Caco-2 (cell line): ENCODE results near the gene COQ9. TPM values are rescaled to one million over a fixed set of nuclear protein-coding genes. Genes with fewer than 3 reads are reported as not detected.

Experiments used
- BruUV-seq: library from RNA; stranded (reverse); fragments of 400-500 nt; replicated peaks from 2 replicates; lab custom pipeline; 2021; lab: Mats Ljungman, UMichigan
- CTCF ChIA-PET: fragments of 300-600 bp; sonication (Branson Sonifier 250); formaldehyde crosslinking; loops from one replicate; lab custom pipeline; 2022; ENCODE audit warnings: antibody characterized with exemption; lab: Charles Lee
- POLR2A ChIA-PET: fragments of 300-600 bp; sonication (Branson Sonifier 250); formaldehyde crosslinking; loops from one replicate; lab custom pipeline; 2022; ENCODE audit warnings: antibody characterized with exemption; lab: Charles Lee
- DNase-seq, 2 experiments: peaks; one replicate each; pipeline versions ENCODE4 v3.0.0 to v3.0.0-alpha.2; 2020 to 2022
- H3K27me3 ChIP-seq: replicated peaks from 2 replicates; pipeline ENCODE4 v1.6.0; 2011; ENCODE audit warnings: low read length; ENCODE audit not compliant: control insufficient read depth, insufficient read depth
- H3K36me3 ChIP-seq: 2 replicates; pipeline ENCODE4 v1.5.1; 2011; ENCODE audit warnings: low read length; ENCODE audit not compliant: control insufficient read depth, insufficient read depth
- H3K4me1 ChIP-seq: fragments of 250-450 bp; sonication (Bioruptor Pico); 2 replicates; pipeline ENCODE4 v1.5.1; 2020; ENCODE audit warnings: mild to moderate bottlenecking
- H3K4me3 ChIP-seq: 2 replicates; pipeline ENCODE4 v1.5.1; 2011; ENCODE audit warnings: low read depth, mild to moderate bottlenecking, control low read depth, low read length
- H3K9me3 ChIP-seq: fragments of 250-450 bp; sonication (Bioruptor Pico); 2 replicates; pipeline ENCODE4 v1.5.1; 2020; ENCODE audit warnings: mild to moderate bottlenecking, moderate library complexity
- H3K27ac Mint-ChIP-seq: one replicate; pipeline ENCODE4 v1.8.0; 2022; ENCODE audit warnings: mixed read lengths; ENCODE audit not compliant: unreplicated experiment
- H3K27me3 Mint-ChIP-seq: one replicate; pipeline ENCODE4 v1.8.0; 2022; ENCODE audit warnings: mixed read lengths; ENCODE audit not compliant: insufficient read depth, unreplicated experiment
- H3K36me3 Mint-ChIP-seq: one replicate; pipeline ENCODE4 v1.8.0; 2022; ENCODE audit warnings: mild to moderate bottlenecking, mixed read lengths; ENCODE audit not compliant: insufficient read depth, unreplicated experiment
- H3K4me1 Mint-ChIP-seq: one replicate; pipeline ENCODE4 v1.8.0; 2022; ENCODE audit warnings: low read depth, mixed read lengths; ENCODE audit not compliant: unreplicated experiment
- H3K4me3 Mint-ChIP-seq: one replicate; pipeline ENCODE4 v1.8.0; 2022; ENCODE audit warnings: mild to moderate bottlenecking, moderate library complexity, mixed read lengths; ENCODE audit not compliant: unreplicated experiment
- H3K9me3 Mint-ChIP-seq: one replicate; pipeline ENCODE4 v1.8.0; 2022; ENCODE audit warnings: mixed read lengths; ENCODE audit not compliant: unreplicated experiment
- CTCF ChIP-seq, 2 experiments: fragments of 200-600 bp in 1 of 2; IDR thresholded peaks; 1 replicate in 1 of 2; 2 replicates in 1 of 2; pipeline versions ENCODE4 v1.5.1 to v1.8.0; 2011 to 2022; ENCODE audit warnings: antibody characterized with exemption in 1 of 2, control low read depth in 1 of 2, inconsistent platforms in 1 of 2, low read depth in 1 of 2, low read length in 1 of 2, mild to moderate bottlenecking in 1 of 2, moderate library complexity in 1 of 2; ENCODE audit not compliant: insufficient read depth in 1 of 2, severe bottlenecking in 1 of 2, unreplicated experiment in 1 of 2
- intact Hi-C: fragments of 100-400 bp; cut with micrococcal nuclease; formaldehyde crosslinking; loops from one replicate; pipeline ENCODE4 v1.10.0; 2022; ENCODE audit not compliant: unreplicated experiment
- total RNA-seq: library from RNA; stranded (reverse); gene quantifications from 2 replicates; pipeline ENCODE4 v1.2.3, GENCODE V29; 2022

Gene COQ9
- total RNA-seq, 1 experiment from 2014 or later: 50.9 TPM

- H3K36me3 Mint-ChIP-seq: peaks cover 71% of the 10 kb centered on the region
- H3K4me1 ChIP-seq: peaks cover 37% of the 10 kb centered on the region
- no peak overlapping the region for H3K4me3 ChIP-seq
- peaks cover 28% of the 10 kb centered on the region for H3K36me3 ChIP-seq
- no peak for TF ChIP-seq CTCF (IDR thresholded peaks at IDR 0.05; ENCODE audit: insufficient read depth in 1 of 2, low read depth in 1 of 2, low read length in 1 of 2, severe bottlenecking in 1 of 2, unreplicated experiment in 1 of 2)
- no peaks in the 10 kb centered on the region for H3K27me3 ChIP-seq
- no peaks in the 10 kb centered on the region for H3K9me3 ChIP-seq
- intact Hi-C loops: no loop called here
- no peak for DNase-seq
- ChIA-PET CTCF (no interaction called here), POLR2A (no interaction called here)
- H3K4me3 Mint-ChIP-seq: no peak overlapping the region
- no peaks in the 10 kb centered on the region for H3K9me3 Mint-ChIP-seq
- peaks cover 17% of the 10 kb centered on the region for H3K4me1 Mint-ChIP-seq
- BruUV-seq: no TSS peak
- no peaks in the 10 kb centered on the region for H3K27me3 Mint-ChIP-seq
- no peak overlapping the region for H3K27ac Mint-ChIP-seq
Measured at GRCh38 chr16:57473906-57474305, 26.6 kb downstream of the COQ9 start.

GRCh38 chr16:57474671-57475661, 27.7 kb downstream of the COQ9 start:
- no TSS peak for BruUV-seq
- no peak overlapping the region for H3K4me3 ChIP-seq
- no peaks in the 10 kb centered on the region for H3K9me3 ChIP-seq
- H3K36me3 ChIP-seq: peaks cover 28% of the 10 kb centered on the region
- H3K4me1 ChIP-seq: peaks cover 44% of the 10 kb centered on the region
- Mint-ChIP-seq H3K4me3 (no peak overlapping the region), H3K36me3 (peaks cover 69% of the 10 kb centered on the region), H3K27ac (no peak overlapping the region), H3K4me1 (peaks cover 27% of the 10 kb centered on the region), H3K27me3 (no peaks in the 10 kb centered on the region), H3K9me3 (no peaks in the 10 kb centered on the region)
- no peak for TF ChIP-seq CTCF (IDR thresholded peaks at IDR 0.05; ENCODE audit: insufficient read depth in 1 of 2, low read depth in 1 of 2, low read length in 1 of 2, severe bottlenecking in 1 of 2, unreplicated experiment in 1 of 2)
- POLR2A ChIA-PET: no interaction called here
- intact Hi-C loops: no loop called here
- H3K27me3 ChIP-seq: no peaks in the 10 kb centered on the region
- CTCF ChIA-PET: interaction anchor here (1.1 kb wide), 1 partner anchor 42 kb away, joined by 3 read pairs; no protein-coding TSS in a partner anchor
- no peak for DNase-seq

GRCh38 chr16:57475711-57476339, 28.5 kb downstream of the COQ9 start:
- BruUV-seq: no TSS peak
- Mint-ChIP-seq H3K27me3 (no peaks in the 10 kb centered on the region), H3K36me3 (peaks cover 69% of the 10 kb centered on the region), H3K4me1 (peaks cover 36% of the 10 kb centered on the region), H3K9me3 (no peaks in the 10 kb centered on the region), H3K4me3 (no peak overlapping the region), H3K27ac (no peak overlapping the region)
- peaks cover 48% of the 10 kb centered on the region for H3K4me1 ChIP-seq
- ChIA-PET CTCF (interaction anchor here (0.6 to 1.1 kb wide), 3 partner anchors 41 to 283 kb away, joined by 3 to 6 read pairs (median 3); no protein-coding TSS in a partner anchor), POLR2A (interaction anchor here (0.6 kb wide), 1 partner anchor 14 kb away, joined by 3 read pairs; no protein-coding TSS in a partner anchor)
- H3K36me3 ChIP-seq: peaks cover 20% of the 10 kb centered on the region
- no peaks in the 10 kb centered on the region for H3K27me3 ChIP-seq
- H3K9me3 ChIP-seq: no peaks in the 10 kb centered on the region
- intact Hi-C loops: no loop called here
- TF ChIP-seq CTCF (IDR thresholded peaks at IDR 0.05; ENCODE audit: insufficient read depth in 1 of 2, low read depth in 1 of 2, low read length in 1 of 2, severe bottlenecking in 1 of 2, unreplicated experiment in 1 of 2): peak; percentile 51 to 54
- H3K4me3 ChIP-seq: no peak overlapping the region
- DNase-seq: peak; percentile 69 to 71
